Smooth muscle cell (in vitro differentiated cells): Measurements from ENCODE around the gene ITPR2. TPM values are rescaled to one million over a fixed set of nuclear protein-coding genes. Genes with fewer than 3 reads are reported as not detected.

Experiments used
- DNase-seq: peaks from one replicate; lab custom pipeline; 2025; ENCODE audit not compliant: unreplicated experiment; lab: John Stamatoyannopoulos, UW
- H2AFZ ChIP-seq: fragments of 200-600 bp; sonication (generic); 2 replicates; pipeline ENCODE4 v1.6.0; 2016; ENCODE audit warnings: antibody characterized with exemption, low read depth, mild to moderate bottlenecking
- H3F3A ChIP-seq: fragments of 200-600 bp; sonication (generic); 2 replicates; pipeline ENCODE4 v1.6.0; 2017; ENCODE audit warnings: antibody characterized with exemption, low read depth
- H3K27ac ChIP-seq: fragments of 200-600 bp; sonication (generic); 2 replicates; pipeline ENCODE4 v1.5.1; 2016; ENCODE audit warnings: low read depth, mild to moderate bottlenecking
- H3K27me3 ChIP-seq: fragments of 200-600 bp; sonication (generic); 2 replicates; pipeline ENCODE4 v1.6.1; 2016; ENCODE audit warnings: low read depth, mild to moderate bottlenecking
- H3K36me3 ChIP-seq: fragments of 200-600 bp; sonication (generic); 2 replicates; pipeline ENCODE4 v1.5.1; 2016; ENCODE audit warnings: low read depth
- H3K4me1 ChIP-seq: fragments of 200-600 bp; sonication (generic); 2 replicates; pipeline ENCODE4 v1.5.1; 2016; ENCODE audit warnings: low read depth
- H3K4me2 ChIP-seq: fragments of 200-600 bp; sonication (generic); 2 replicates; pipeline ENCODE4 v1.6.0; 2016; ENCODE audit warnings: mild to moderate bottlenecking
- H3K4me3 ChIP-seq: fragments of 200-600 bp; sonication (generic); 2 replicates; pipeline ENCODE4 v1.5.1; 2016; ENCODE audit warnings: mild to moderate bottlenecking
- H3K79me2 ChIP-seq: fragments of 200-600 bp; sonication (generic); 2 replicates; pipeline ENCODE4 v1.6.0; 2016; ENCODE audit warnings: low read depth, mild to moderate bottlenecking
- H3K9ac ChIP-seq: fragments of 200-600 bp; sonication (generic); 2 replicates; pipeline ENCODE4 v1.6.0; 2016; ENCODE audit warnings: low read depth
- H3K9me3 ChIP-seq: fragments of 200-600 bp; sonication (generic); replicated peaks from 2 replicates; pipeline ENCODE4 v1.5.1; 2016; ENCODE audit warnings: low read depth
- H4K20me1 ChIP-seq: fragments of 200-600 bp; sonication (generic); 2 replicates; pipeline ENCODE4 v1.6.0; 2016; ENCODE audit warnings: low read depth
- WGBS: methylation state at CpG from one replicate; pipeline ENCODE4 v1.1.7; 2016; ENCODE audit warnings: low lambda C conversion rate; 5-methylcytosine and 5-hydroxymethylcytosine counted together
- polyA plus RNA-seq: library from polyadenylated mRNA; unstranded; fragments of >200 nt; fragmentation: Nextera tagmentation; extraction: Ambion mirVana; gene quantifications from 2 replicates; pipeline ENCODE4 v1.2.1, GENCODE V29; 2016
- total RNA-seq: library from RNA; depleted of rRNA; stranded (reverse); fragments of >200 nt; gene quantifications from 2 replicates; pipeline ENCODE4 v1.2.3, GENCODE V29; 2014
- TF ChIP-seq, protein P1 (sequence below): fragments of 200-600 bp; sonication (generic); IDR thresholded peaks from 2 replicates; pipeline ENCODE4 v1.5.1; 2017; ENCODE audit warnings: borderline replicate concordance, mild to moderate bottlenecking, antibody characterized with exemption; ENCODE audit not compliant: insufficient read depth, poor library complexity, severe bottlenecking

Gene ITPR2
- total and polyA plus RNA-seq, 2 experiments from 2014 or later, result 6.8 to 17.4 TPM

DNA sequence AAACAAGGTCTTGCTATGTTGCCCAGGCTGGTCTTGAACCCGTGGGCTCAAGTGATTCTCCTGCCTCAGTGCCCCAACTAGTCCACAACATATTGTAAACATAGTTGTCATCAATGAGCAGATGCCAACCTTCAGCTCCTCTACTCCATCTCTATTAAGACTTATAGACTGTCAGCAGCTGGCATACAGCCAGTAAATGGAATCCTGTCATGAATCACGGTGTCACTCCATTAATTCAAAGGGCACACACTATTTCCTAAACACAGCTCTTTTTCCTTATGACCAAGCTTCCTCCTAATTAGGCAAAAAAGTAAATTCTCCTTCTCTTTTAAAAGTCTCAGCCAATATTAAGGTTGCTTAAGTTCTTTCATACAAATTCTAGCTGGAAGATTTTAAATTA, 111.2 kb downstream of the ITPR2 start:
- Histone ChIP-seq H4K20me1 (no peaks in the 10 kb centered on the region), H3K27me3 (no peaks in the 10 kb centered on the region), H3F3A (no peaks in the 10 kb centered on the region), H3K36me3 (no peaks in the 10 kb centered on the region), H2AFZ (no peak overlapping the region), H3K4me1 (no peaks in the 10 kb centered on the region), H3K9ac (no peak overlapping the region), H3K4me2 (no peak overlapping the region), H3K79me2 (no peaks in the 10 kb centered on the region), H3K9me3 (no peaks in the 10 kb centered on the region), H3K4me3 (no peak overlapping the region), H3K27ac (no peak overlapping the region)
- no peak for DNase-seq
- TF ChIP-seq, protein P1, sequence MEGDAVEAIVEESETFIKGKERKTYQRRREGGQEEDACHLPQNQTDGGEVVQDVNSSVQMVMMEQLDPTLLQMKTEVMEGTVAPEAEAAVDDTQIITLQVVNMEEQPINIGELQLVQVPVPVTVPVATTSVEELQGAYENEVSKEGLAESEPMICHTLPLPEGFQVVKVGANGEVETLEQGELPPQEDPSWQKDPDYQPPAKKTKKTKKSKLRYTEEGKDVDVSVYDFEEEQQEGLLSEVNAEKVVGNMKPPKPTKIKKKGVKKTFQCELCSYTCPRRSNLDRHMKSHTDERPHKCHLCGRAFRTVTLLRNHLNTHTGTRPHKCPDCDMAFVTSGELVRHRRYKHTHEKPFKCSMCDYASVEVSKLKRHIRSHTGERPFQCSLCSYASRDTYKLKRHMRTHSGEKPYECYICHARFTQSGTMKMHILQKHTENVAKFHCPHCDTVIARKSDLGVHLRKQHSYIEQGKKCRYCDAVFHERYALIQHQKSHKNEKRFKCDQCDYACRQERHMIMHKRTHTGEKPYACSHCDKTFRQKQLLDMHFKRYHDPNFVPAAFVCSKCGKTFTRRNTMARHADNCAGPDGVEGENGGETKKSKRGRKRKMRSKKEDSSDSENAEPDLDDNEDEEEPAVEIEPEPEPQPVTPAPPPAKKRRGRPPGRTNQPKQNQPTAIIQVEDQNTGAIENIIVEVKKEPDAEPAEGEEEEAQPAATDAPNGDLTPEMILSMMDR, result no peak
- 87% methylated on average over 2 of the region's 2 CpGs for WGBS

DNA sequence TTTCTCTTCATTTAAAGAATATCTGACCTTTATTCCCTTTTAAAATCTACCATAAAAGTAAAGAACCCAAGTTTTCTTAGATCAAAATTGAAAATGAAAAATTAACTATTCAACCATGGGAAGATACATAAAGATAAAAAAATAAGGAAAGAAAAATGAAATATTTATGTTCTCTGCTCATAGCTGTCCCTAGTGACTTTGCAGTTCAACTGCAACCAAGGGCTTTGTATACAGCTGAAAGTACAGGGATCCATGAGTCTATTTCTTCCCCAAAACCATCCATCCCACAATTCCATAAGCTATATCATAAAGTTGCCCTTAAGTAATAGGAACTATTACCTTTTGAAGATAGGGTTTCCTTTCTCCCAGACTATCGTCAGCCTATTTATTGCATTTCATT, 113.1 kb downstream of the ITPR2 start:
- WGBS, result 94% methylated on average over 1 of the region's 1 CpG
- H3K9ac ChIP-seq, result no peak overlapping the region
- no peak overlapping the region for H3K27ac ChIP-seq
- H3K79me2 ChIP-seq, result no peaks in the 10 kb centered on the region
- no peak overlapping the region for H2AFZ ChIP-seq
- no peaks in the 10 kb centered on the region for H3K4me1 ChIP-seq
- no peaks in the 10 kb centered on the region for H3K9me3 ChIP-seq
- TF ChIP-seq, protein P1, result no peak
- DNase-seq, result no peak
- no peak overlapping the region for H3K4me3 ChIP-seq
- no peaks in the 10 kb centered on the region for H4K20me1 ChIP-seq
- H3F3A ChIP-seq, result no peaks in the 10 kb centered on the region
- no peaks in the 10 kb centered on the region for H3K27me3 ChIP-seq
- H3K4me2 ChIP-seq, result no peak overlapping the region
- no peaks in the 10 kb centered on the region for H3K36me3 ChIP-seq

GRCh38 chr12:26717757-26718156, 115.2 kb downstream of the ITPR2 start:
- DNase-seq, result no peak
- H3K79me2 ChIP-seq, result no peaks in the 10 kb centered on the region
- H3K27ac ChIP-seq, result no peak overlapping the region
- no peaks in the 10 kb centered on the region for H3K27me3 ChIP-seq
- TF ChIP-seq, protein P1, result no peak
- H4K20me1 ChIP-seq, result no peaks in the 10 kb centered on the region
- 91% methylated on average over 2 of the region's 2 CpGs for WGBS
- H3K9me3 ChIP-seq, result no peaks in the 10 kb centered on the region
- H3K36me3 ChIP-seq, result no peaks in the 10 kb centered on the region
- H3F3A ChIP-seq, result no peaks in the 10 kb centered on the region
- no peaks in the 10 kb centered on the region for H3K4me1 ChIP-seq
- no peak overlapping the region for H3K4me3 ChIP-seq
- no peak overlapping the region for H3K9ac ChIP-seq
- H2AFZ ChIP-seq, result no peak overlapping the region
- no peak overlapping the region for H3K4me2 ChIP-seq

GRCh38 chr12:26715232-26715631, 117.8 kb downstream of the ITPR2 start:
- no peaks in the 10 kb centered on the region for H3K36me3 ChIP-seq
- no peak overlapping the region for H3K27ac ChIP-seq
- no peak for DNase-seq
- no peaks in the 10 kb centered on the region for H3K79me2 ChIP-seq
- no peaks in the 10 kb centered on the region for H3K27me3 ChIP-seq
- TF ChIP-seq, protein P1, result no peak
- no peak overlapping the region for H3K9ac ChIP-seq
- WGBS, result 97% methylated on average over 5 of the region's 5 CpGs
- H3F3A ChIP-seq, result no peaks in the 10 kb centered on the region
- no peak overlapping the region for H3K4me2 ChIP-seq
- H4K20me1 ChIP-seq, result no peaks in the 10 kb centered on the region
- no peaks in the 10 kb centered on the region for H3K4me1 ChIP-seq
- no peaks in the 10 kb centered on the region for H3K9me3 ChIP-seq
- H3K4me3 ChIP-seq, result no peak overlapping the region
- no peak overlapping the region for H2AFZ ChIP-seq
